GM12891 (cell line): ENCODE measurements around the gene ARSD.

Source experiments
- PAX5 ChIP-seq: IDR thresholded peaks from 2 replicates; pipeline ENCODE4 v1.6.1; 2011; ENCODE audit warnings: low read length, moderate library complexity, mild to moderate bottlenecking; ENCODE audit not compliant: insufficient read depth, severe bottlenecking
- POLR2A ChIP-seq: IDR thresholded peaks from 2 replicates; pipeline ENCODE4 v1.6.1; 2011; ENCODE audit warnings: low read depth, low read length, control low read depth
- POLR2AphosphoS5 ChIP-seq: IDR thresholded peaks from 2 replicates; pipeline ENCODE4 v1.6.1; 2011; ENCODE audit warnings: low read depth, low read length, control low read depth
- POU2F2 ChIP-seq: IDR thresholded peaks from 2 replicates; pipeline ENCODE4 v1.6.1; 2011; ENCODE audit warnings: low read depth, mild to moderate bottlenecking, control low read depth, low read length, moderate library complexity
- SPI1 ChIP-seq: IDR thresholded peaks from 2 replicates; pipeline ENCODE4 v1.6.1; 2011; ENCODE audit warnings: low read depth, low read length, control low read depth
- TAF1 ChIP-seq: IDR thresholded peaks from 2 replicates; pipeline ENCODE4 v1.6.1; 2011; ENCODE audit warnings: low read depth, low read length, control low read depth

- no peak for TF ChIP-seq POLR2AphosphoS5
- TF ChIP-seq POLR2A, result no peak
- no peak for TF ChIP-seq SPI1
- no peak for TF ChIP-seq POU2F2
- TF ChIP-seq TAF1, result no peak
- TF ChIP-seq PAX5, result no peak
These were observed 26.7 kb upstream of the ARSD start for GRCh38 chrX:2955838-2956237.
